ENCODE results near the gene SPG7. TPM values are rescaled to one million over a fixed set of nuclear protein-coding genes. Genes with fewer than 3 reads are reported as not detected.
"Not testable (repeated sequence)": the region's sequence is repeated elsewhere in the genome, so short reads cannot be mapped to it uniquely, and the experiment has no call there.

Gene SPG7
- total RNA-seq, 4 donors from 2014 or later: 102 to 178 (median 127) TPM

- H3K36me3 ChIP-seq: peaks cover 0 to 26% (median 4%) of the 10 kb centered on the region in 3 donors
- TF ChIP-seq POLR2A (IDR thresholded peaks at IDR 0.05): no peak
- no peak for TF ChIP-seq CTCF (IDR thresholded peaks at IDR 0.05)
- TF ChIP-seq EP300 (IDR thresholded peaks at IDR 0.05): no peak
- DNase-seq (ENCODE audit: low spot score in 2 of 2): no peak
- no peak overlapping the region for H3K27ac ChIP-seq
- H3K4me1 ChIP-seq: peaks cover 0 to 37% (median 19%) of the 10 kb centered on the region in 4 donors
- peaks cover 0 to 37% of the 10 kb centered on the region in 2 donors for H3K27me3 ChIP-seq
- H3K4me3 ChIP-seq: no peak overlapping the region
- WGBS, 2 donors: 72% methylated on average over 26 to 30 of the region's 30 CpGs
- H3K9me3 ChIP-seq: no peaks in the 10 kb centered on the region
These were observed 59.7 kb downstream of the SPG7 start for GRCh38 chr16:89567656-89568594.

GRCh38 chr16:89569506-89570341, 61.5 kb downstream of the SPG7 start:
- H3K27ac ChIP-seq: no peak overlapping the region
- DNase-seq (ENCODE audit: low spot score in 2 of 2): no peak
- WGBS, 2 donors: 64 to 69% methylated on average over 15 to 21 of the region's 23 CpGs
- H3K27me3 ChIP-seq: peaks cover 0 to 54% of the 10 kb centered on the region in 2 donors
- H3K36me3 ChIP-seq: peaks cover 0 to 8% (median 0%) of the 10 kb centered on the region in 3 donors
- no peaks in the 10 kb centered on the region for H3K9me3 ChIP-seq
- peaks cover 0 to 26% (median 20%) of the 10 kb centered on the region in 4 donors for H3K4me1 ChIP-seq
- no peak overlapping the region for H3K4me3 ChIP-seq
- no peak for TF ChIP-seq POLR2A (IDR thresholded peaks at IDR 0.05)
- TF ChIP-seq EP300 (IDR thresholded peaks at IDR 0.05): no peak
- TF ChIP-seq CTCF (IDR thresholded peaks at IDR 0.05): no peak

GRCh38 chr16:89570342-89570923, 62.2 kb downstream of the SPG7 start:
- no peak for TF ChIP-seq POLR2A (IDR thresholded peaks at IDR 0.05)
- peaks cover 0 to 61% of the 10 kb centered on the region in 2 donors for H3K27me3 ChIP-seq

DNA sequence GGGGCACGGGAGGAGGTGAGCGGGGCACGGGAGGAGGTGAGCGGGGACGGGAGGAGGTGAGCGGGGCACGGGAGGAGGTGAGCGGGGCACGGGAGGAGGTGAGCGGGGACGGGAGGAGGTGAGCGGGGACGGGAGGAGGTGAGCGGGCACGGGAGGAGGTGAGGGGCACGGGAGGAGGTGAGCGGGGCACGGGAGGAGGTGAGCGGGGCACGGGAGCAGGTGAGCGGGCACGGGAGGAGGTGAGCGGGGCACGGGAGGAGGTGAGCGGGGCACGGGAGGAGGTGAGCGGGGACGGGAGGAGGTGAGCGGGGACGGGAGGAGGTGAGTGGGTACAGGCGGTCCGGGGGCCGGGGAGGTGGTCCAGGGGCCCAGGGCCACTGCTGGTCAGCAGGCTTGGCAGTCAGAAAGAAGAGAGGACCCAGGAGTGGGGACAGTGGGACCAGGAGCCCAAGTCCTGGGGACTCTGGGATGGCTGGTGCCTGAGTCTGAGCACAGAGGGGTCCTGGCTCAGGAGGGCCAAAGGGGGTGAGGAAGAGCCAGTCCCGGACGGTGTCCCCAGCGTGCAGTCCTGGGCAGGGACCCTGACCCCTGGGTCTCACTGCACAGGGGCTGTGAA, 62.9 kb downstream of the SPG7 start:
- WGBS, 2 donors: 82 to 84% methylated on average over 25 to 34 of the region's 36 CpGs
- H3K36me3 ChIP-seq; H3K4me3 ChIP-seq; DNase-seq (ENCODE audit: low spot score in 2 of 2); H3K27ac ChIP-seq; H3K9me3 ChIP-seq: not testable (repeated sequence)
- Histone ChIP-seq H3K4me1 (peaks cover 0 to 25% (median 15%) of the 10 kb centered on the region in 4 donors), H3K27me3 (peaks cover 0 to 65% of the 10 kb centered on the region in 2 donors)

More at GRCh38 chr16:89570342-89570923, 62.2 kb downstream of the SPG7 start:
- Histone ChIP-seq H3K36me3 (peaks cover 0 to 5% (median 0%) of the 10 kb centered on the region in 3 donors), H3K4me3 (no peak overlapping the region), H3K9me3 (no peaks in the 10 kb centered on the region), H3K4me1 (peaks cover 0 to 26% (median 20%) of the 10 kb centered on the region in 4 donors), H3K27ac (no peak overlapping the region)
- DNase-seq (ENCODE audit: low spot score in 2 of 2): no peak
- WGBS, 2 donors: 82 to 87% methylated on average over 22 to 29 of the region's 30 CpGs

GRCh38 chr16:89571636-89572035, 63.4 kb downstream of the SPG7 start:
- TF ChIP-seq EP300 (IDR thresholded peaks at IDR 0.05) (no peak), POLR2A (IDR thresholded peaks at IDR 0.05) (no peak), CTCF (IDR thresholded peaks at IDR 0.05) (no peak)
- Histone ChIP-seq H3K9me3 (no peaks in the 10 kb centered on the region), H3K4me1 (peaks cover 0 to 24% (median 12%) of the 10 kb centered on the region in 4 donors), H3K36me3 (peaks cover 0 to 5% (median 0%) of the 10 kb centered on the region in 3 donors), H3K27me3 (peaks cover 0 to 70% of the 10 kb centered on the region in 2 donors), H3K4me3 (no peak overlapping the region), H3K27ac (no peak overlapping the region)
- no peak for DNase-seq (ENCODE audit: low spot score in 2 of 2)
- 85 to 88% methylated on average over 17 to 18 of the region's 18 CpGs for WGBS, 2 donors
